HCT116 (cell line): ENCODE data around the gene MED6.

Experiments
- ELF1 ChIP-seq: IDR thresholded peaks from 2 replicates; pipeline ENCODE4 v1.6.1; 2012; ENCODE audit warnings: low read depth, borderline replicate concordance
- TF ChIP-seq, protein P1 (sequence below): IDR thresholded peaks from 2 replicates; pipeline ENCODE4 v1.6.1; 2011; ENCODE audit warnings: mild to moderate bottlenecking, low read length, moderate library complexity; ENCODE audit not compliant: insufficient replicate concordance; ENCODE audit errors: extremely low read depth

DNA sequence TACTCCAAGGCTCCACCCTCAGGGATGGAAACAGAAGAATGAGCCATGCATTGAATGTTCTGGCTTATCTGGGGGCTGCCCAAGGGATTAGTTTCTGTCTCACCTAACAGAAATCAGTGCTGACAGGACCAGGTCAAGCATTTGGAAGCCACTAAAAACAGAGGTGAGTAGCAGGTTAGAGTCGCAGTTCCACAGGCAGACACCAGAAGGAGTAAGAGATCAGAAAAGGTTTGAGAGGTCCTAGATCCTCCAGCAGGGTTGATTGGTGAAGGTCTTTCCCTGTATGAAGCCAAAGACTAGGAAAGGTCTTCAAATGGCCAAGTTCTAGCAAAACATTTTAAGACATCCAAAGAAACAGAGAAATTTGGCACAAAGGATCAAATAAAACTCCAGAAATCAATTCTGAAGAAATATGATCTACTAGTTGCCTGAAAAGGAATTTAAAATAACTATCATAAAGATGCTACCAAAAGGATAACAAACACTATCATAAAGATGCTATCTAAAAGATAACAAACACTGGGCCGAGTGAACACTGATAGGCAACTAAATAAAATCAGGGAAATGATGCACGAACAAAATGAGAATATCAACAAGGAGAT is 21.8 kb upstream of the MED6 start:
- TF ChIP-seq, protein P1, sequence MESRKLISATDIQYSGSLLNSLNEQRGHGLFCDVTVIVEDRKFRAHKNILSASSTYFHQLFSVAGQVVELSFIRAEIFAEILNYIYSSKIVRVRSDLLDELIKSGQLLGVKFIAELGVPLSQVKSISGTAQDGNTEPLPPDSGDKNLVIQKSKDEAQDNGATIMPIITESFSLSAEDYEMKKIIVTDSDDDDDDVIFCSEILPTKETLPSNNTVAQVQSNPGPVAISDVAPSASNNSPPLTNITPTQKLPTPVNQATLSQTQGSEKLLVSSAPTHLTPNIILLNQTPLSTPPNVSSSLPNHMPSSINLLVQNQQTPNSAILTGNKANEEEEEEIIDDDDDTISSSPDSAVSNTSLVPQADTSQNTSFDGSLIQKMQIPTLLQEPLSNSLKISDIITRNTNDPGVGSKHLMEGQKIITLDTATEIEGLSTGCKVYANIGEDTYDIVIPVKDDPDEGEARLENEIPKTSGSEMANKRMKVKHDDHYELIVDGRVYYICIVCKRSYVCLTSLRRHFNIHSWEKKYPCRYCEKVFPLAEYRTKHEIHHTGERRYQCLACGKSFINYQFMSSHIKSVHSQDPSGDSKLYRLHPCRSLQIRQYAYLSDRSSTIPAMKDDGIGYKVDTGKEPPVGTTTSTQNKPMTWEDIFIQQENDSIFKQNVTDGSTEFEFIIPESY, result no peak
- TF ChIP-seq ELF1, result no peak
